Ovary (tissue), 9 donors: ENCODE results near the gene TNIK. TPM values are rescaled to one million over a fixed set of nuclear protein-coding genes. Genes with fewer than 3 reads are reported as not detected.
"Not testable (repeated sequence)": the region's sequence is repeated elsewhere in the genome, so short reads cannot be mapped to it uniquely, and the experiment has no call there.

ENCODE experiments used
- DNase-seq, 5 donors: peaks; one replicate each; pipeline ENCODE4 v3.0.0-alpha.2; 2019 to 2020
- H3K27ac ChIP-seq, 2 donors: fragments of 200-600 bp; one replicate each; pipeline versions ENCODE4 v1.5.1 to v1.8.0; 2019 to 2022
- H3K27me3 ChIP-seq: fragments of 200-600 bp; one replicate; pipeline ENCODE4 v1.8.0; 2022
- H3K36me3 ChIP-seq: fragments of 200-600 bp; sonication (generic); one replicate; pipeline ENCODE4 v1.5.1; 2019
- H3K4me1 ChIP-seq: one replicate; pipeline ENCODE4 v1.8.1; 2013; ENCODE audit warnings: mild to moderate bottlenecking, moderate library complexity; ENCODE audit not compliant: insufficient read depth
- H3K4me3 ChIP-seq: fragments of 200-600 bp; sonication (generic); one replicate; pipeline ENCODE4 v1.5.1; 2017
- H3K9me3 ChIP-seq, 2 donors: fragments of 200-600 bp in 1 of 2; sonication (generic) in 1 of 2; one replicate each; pipeline versions ENCODE4 v1.5.1 to v1.8.1; 2013 to 2019; ENCODE audit warnings: mild to moderate bottlenecking in 1 of 2, moderate library complexity in 1 of 2
- EP300 ChIP-seq: sonication (generic); formaldehyde crosslinking; IDR thresholded peaks from one replicate; pipeline ENCODE4 v1.6.1; 2017; ENCODE audit warnings: antibody characterized with exemption
- POLR2A ChIP-seq: fragments of 450-650 bp; IDR thresholded peaks from one replicate; pipeline ENCODE4 v1.6.1; 2017; ENCODE audit warnings: antibody characterized with exemption, mild to moderate bottlenecking, moderate library complexity
- WGBS, 3 donors: extraction: QIAGEN DNeasy Blood & Tissue Kit in 1 of 3; methylation state at CpG; one replicate each; pipeline versions ENCODE4 v1.1.5 to v1.1.7; 2013 to 2017; 5-methylcytosine and 5-hydroxymethylcytosine counted together
- intact Hi-C, 4 donors: fragments of 100-400 bp; cut with DNase I; formaldehyde crosslinking; loops; one replicate each; pipeline versions ENCODE4 v1.11.0 to v1.15.1; 2022 to 2023
- polyA plus RNA-seq, 2 donors: library from polyadenylated mRNA; stranded (reverse); fragments of 200-250 nt in 1 of 2; fragments of 350-450 nt in 1 of 2; fragmentation: Illumina TruSeq in 1 of 2; extraction: RNeasy Lipid Tissue Mini Kit (QIAGEN cat#74804) in 1 of 2; gene quantifications; one replicate each; pipeline ENCODE4 v1.2.3, GENCODE V29; 2013 to 2014
- total RNA-seq, 7 donors: library from RNA; depleted of rRNA in 2 of 7; stranded (reverse); fragments of >200 nt in 2 of 7; fragmentation: NEBNext Ultra II Directional in 3 of 7; extraction: Animal tissue kit (Norgen Biotek cat#: 25700) in 3 of 7; gene quantifications; one replicate each; pipeline versions ENCODE4 v1.1.0 to v1.2.4, GENCODE V29; 2016 to 2023
- TF ChIP-seq, protein P1 (sequence below), 3 donors: fragments of 450-650 bp in 2 of 3; fragments of 200-600 bp in 1 of 3; IDR thresholded peaks; one replicate each; pipeline versions ENCODE4 v1.5.1 to v1.8.0; 2016 to 2022; ENCODE audit warnings: antibody characterized with exemption in 3 of 3, mild to moderate bottlenecking in 1 of 3
- donor health status: DM: no; HTN: no; CAD: no; lungs with moderate emphysema.
- donor health status: DM: no; HTN: no; CAD: no.
- donor health status: Bipolar disorder and iron deficiency.
- donor health status: DM: yes; HTN: yes; CAD: no.
- donor health status: DM: no; HTN: no; CAD: no.
- donor health status: DM: yes; HTN: yes; CAD: no.

TNIK gene
- total and polyA plus RNA-seq, 9 donors, result 1.1 to 9.5 (median 4.5) TPM

DNA sequence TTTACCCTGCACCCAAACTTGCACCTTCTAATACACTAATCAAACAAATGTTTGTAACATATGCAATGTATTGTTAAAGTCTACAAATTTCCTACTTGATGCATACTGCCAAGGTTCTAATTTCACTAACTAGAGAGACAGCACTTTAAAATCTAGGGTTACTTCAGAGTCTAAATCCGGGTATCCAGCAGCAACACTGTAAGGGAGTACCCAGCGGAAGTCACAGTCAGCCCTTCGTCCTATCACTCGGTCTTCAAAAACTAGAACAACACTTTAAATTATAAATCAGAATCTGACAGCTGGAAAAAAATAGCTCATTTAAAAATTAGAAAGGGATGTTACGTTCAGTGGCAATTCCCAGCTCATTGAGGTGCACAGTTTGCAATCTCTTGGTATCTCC lies 8.3 kb downstream of the TNIK start:
- WGBS, 3 donors, result 93 to 94% (median 94%) methylated on average over 5 of the region's 5 CpGs
- no peaks in the 10 kb centered on the region for H3K4me1 ChIP-seq
- H3K36me3 ChIP-seq, result no peaks in the 10 kb centered on the region
- intact Hi-C loops, result no loop called here
- no peak overlapping the region for H3K4me3 ChIP-seq
- DNase-seq, result no peak
- no peaks in the 10 kb centered on the region for H3K9me3 ChIP-seq
- TF ChIP-seq POLR2A (no peak), EP300 (no peak)
- TF ChIP-seq, protein P1, sequence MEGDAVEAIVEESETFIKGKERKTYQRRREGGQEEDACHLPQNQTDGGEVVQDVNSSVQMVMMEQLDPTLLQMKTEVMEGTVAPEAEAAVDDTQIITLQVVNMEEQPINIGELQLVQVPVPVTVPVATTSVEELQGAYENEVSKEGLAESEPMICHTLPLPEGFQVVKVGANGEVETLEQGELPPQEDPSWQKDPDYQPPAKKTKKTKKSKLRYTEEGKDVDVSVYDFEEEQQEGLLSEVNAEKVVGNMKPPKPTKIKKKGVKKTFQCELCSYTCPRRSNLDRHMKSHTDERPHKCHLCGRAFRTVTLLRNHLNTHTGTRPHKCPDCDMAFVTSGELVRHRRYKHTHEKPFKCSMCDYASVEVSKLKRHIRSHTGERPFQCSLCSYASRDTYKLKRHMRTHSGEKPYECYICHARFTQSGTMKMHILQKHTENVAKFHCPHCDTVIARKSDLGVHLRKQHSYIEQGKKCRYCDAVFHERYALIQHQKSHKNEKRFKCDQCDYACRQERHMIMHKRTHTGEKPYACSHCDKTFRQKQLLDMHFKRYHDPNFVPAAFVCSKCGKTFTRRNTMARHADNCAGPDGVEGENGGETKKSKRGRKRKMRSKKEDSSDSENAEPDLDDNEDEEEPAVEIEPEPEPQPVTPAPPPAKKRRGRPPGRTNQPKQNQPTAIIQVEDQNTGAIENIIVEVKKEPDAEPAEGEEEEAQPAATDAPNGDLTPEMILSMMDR (IDR thresholded peaks at IDR 0.05), result no peak
- no peak overlapping the region for H3K27ac ChIP-seq
- H3K27me3 ChIP-seq, result no peaks in the 10 kb centered on the region

DNA sequence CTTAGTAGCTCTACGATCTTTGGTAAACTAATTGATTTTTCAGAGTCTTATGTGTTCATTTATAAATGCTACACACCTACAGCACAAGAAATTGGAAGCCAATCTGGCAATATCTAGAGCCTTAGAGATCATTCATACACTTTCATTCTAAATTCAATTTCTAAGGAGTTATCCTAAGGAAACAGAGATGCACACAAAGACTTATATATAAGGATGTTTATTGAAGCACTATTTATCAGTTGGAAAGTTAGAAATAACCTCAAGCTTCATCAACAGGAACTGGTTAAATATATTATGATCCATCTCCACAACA lies 12.7 kb downstream of the TNIK start:
- H3K4me3 ChIP-seq, intact Hi-C loops, DNase-seq, H3K9me3 ChIP-seq, H3K36me3 ChIP-seq, H3K4me1 ChIP-seq, H3K27ac ChIP-seq, H3K27me3 ChIP-seq: not testable (repeated sequence)
- 69 to 90% (median 87%) methylated on average over 1 of the region's 1 CpG for WGBS, 3 donors

DNA sequence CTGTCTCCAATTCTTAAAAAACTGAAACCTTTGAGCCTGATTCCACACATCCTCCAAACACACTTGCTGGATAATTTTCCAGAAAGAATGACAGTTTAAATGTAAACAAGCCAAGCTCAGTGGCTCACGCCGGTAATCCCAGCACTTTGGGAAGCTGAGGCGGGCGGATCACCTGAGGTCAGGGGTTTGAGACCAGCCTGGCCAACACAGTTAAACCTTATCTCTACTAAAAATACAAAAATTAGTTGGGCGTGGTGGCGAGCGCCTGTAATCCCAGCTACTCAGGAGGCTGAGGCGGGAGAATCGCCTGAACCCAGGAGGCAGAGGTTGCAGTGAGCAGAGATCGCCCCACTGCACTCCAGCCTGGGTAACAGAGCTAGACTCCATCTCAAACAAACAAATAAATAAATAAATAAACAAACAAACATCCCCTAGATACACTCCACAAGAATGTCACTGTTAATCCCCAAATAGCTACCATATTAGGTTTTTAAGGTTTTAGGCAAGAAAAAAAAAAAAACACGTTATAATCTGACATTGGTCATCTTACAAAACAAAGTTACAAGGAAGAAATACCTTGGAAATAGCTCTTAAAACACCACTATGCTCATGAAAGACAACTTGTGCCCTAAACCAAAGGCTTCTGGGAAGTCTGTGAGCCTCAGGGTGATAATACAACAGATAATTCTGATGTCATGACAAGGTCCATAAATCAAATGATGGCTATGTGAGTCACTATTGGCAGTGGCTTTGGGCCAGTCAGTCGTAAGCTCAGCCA lies 13.2 kb downstream of the TNIK start:
- H3K27ac ChIP-seq, result no peak overlapping the region
- H3K9me3 ChIP-seq, result no peaks in the 10 kb centered on the region
- TF ChIP-seq, protein P1 (IDR thresholded peaks at IDR 0.05), result no peak
- TF ChIP-seq EP300, result no peak
- no peak for TF ChIP-seq POLR2A
- H3K36me3 ChIP-seq, result no peaks in the 10 kb centered on the region
- 89 to 92% (median 90%) methylated on average over 12 of the region's 12 CpGs for WGBS, 3 donors
- intact Hi-C loops, result no loop called here
- H3K4me1 ChIP-seq, result no peaks in the 10 kb centered on the region
- DNase-seq, result no peak
- no peaks in the 10 kb centered on the region for H3K27me3 ChIP-seq
- no peak overlapping the region for H3K4me3 ChIP-seq

GRCh38 chr3:171446301-171446700 lies 13.9 kb downstream of the TNIK start:
- 89 to 98% (median 95%) methylated on average over 1 of the region's 1 CpG for WGBS, 3 donors
- TF ChIP-seq EP300 (no peak), POLR2A (no peak)
- TF ChIP-seq, protein P1 (IDR thresholded peaks at IDR 0.05), result no peak
- intact Hi-C loops, result no loop called here

DNA sequence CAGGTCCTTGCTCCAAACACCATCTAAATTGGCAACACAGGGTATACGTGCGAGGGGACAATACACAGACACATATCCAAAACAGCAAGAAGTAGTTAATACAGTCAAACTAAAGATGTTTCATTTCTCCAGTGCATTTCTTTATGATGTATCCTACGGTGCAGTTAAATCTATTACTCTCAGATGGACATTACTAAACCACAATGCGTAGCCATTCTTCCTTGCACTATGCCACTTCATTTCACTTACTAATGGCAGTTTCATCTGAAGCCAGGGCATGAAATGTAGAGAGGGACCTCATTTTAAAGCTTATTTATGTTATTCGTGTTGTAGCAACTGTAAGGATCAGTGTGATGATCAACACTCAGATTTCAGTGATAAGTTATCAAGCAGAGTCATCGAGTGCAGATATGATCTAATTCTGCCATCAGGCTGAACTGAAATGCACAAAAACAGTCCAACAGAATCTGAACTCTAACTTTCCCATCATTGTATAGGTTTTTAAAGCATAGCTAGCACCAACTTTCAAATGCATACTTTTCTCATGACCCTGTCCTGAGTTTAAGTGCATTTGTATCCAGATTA lies 14.5 kb downstream of the TNIK start:
- no peak overlapping the region for H3K4me3 ChIP-seq
- TF ChIP-seq EP300, result no peak
- TF ChIP-seq POLR2A, result no peak
- TF ChIP-seq, protein P1 (IDR thresholded peaks at IDR 0.05), result no peak
- H3K27me3 ChIP-seq, result no peaks in the 10 kb centered on the region
- intact Hi-C loops, result no loop called here
- no peaks in the 10 kb centered on the region for H3K4me1 ChIP-seq
- H3K27ac ChIP-seq, result no peak overlapping the region
- no peaks in the 10 kb centered on the region for H3K9me3 ChIP-seq
- H3K36me3 ChIP-seq, result no peaks in the 10 kb centered on the region
- 90 to 92% (median 90%) methylated on average over 6 of the region's 6 CpGs for WGBS, 3 donors
- DNase-seq, result no peak

More at GRCh38 chr3:171446301-171446700, 13.9 kb downstream of the TNIK start:
- DNase-seq, result no peak
- no peaks in the 10 kb centered on the region for H3K27me3 ChIP-seq
- no peaks in the 10 kb centered on the region for H3K4me1 ChIP-seq
- no peak overlapping the region for H3K4me3 ChIP-seq
- no peak overlapping the region for H3K27ac ChIP-seq
- H3K9me3 ChIP-seq, result no peaks in the 10 kb centered on the region
- no peaks in the 10 kb centered on the region for H3K36me3 ChIP-seq
